ENCODE results near the gene FAM83E.
A peak's percentile ranks its signal among the peaks of the same experiment; 100 is the strongest.

Gene FAM83E

DNA sequence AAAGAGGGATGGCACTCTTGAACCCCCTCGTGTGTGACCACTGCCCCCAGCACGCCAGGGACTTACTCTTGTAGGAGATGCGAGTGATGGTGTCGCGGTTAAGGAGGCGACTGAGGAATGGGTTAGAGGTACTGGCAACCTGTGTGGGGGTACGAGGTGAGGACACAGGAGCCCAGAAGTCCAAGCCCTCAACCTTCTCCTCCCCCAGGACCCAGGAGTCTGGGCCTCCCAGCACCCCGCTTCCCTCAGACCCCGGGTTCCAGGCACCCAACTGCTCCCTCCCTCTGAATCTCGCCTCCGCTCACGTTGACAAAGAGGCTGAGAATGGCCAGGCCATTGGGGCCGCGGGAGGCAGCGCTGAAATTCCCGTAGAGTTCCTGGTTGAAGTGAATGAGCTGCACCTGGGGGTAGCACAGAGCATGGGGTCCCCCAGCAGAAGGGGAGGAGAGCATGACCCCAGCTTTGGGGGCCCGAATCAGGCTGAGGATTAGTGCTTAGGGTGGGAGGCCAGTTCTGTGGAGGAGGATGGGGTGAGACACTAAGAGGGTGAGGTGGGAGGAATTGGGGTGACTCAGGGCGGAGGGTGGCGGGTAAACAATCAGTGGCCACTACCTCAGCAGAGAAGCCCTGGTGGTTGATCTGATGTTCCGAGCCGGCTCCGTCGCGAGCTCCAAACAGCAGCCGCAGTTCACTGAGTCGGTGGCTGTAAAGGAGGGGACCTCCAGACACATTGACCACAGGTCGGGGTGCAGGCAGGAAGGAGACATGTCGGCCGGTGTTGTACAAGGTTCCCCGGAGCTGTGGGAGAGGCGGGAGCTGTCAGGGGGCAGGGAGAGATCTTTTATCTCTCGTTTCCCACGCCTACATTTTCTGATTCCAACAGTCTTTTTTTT lies 24.9 kb upstream of the FAM83E start:
- no peak overlapping the region for H3K27ac ChIP-seq
- TF ChIP-seq, protein P1, sequence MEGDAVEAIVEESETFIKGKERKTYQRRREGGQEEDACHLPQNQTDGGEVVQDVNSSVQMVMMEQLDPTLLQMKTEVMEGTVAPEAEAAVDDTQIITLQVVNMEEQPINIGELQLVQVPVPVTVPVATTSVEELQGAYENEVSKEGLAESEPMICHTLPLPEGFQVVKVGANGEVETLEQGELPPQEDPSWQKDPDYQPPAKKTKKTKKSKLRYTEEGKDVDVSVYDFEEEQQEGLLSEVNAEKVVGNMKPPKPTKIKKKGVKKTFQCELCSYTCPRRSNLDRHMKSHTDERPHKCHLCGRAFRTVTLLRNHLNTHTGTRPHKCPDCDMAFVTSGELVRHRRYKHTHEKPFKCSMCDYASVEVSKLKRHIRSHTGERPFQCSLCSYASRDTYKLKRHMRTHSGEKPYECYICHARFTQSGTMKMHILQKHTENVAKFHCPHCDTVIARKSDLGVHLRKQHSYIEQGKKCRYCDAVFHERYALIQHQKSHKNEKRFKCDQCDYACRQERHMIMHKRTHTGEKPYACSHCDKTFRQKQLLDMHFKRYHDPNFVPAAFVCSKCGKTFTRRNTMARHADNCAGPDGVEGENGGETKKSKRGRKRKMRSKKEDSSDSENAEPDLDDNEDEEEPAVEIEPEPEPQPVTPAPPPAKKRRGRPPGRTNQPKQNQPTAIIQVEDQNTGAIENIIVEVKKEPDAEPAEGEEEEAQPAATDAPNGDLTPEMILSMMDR (conservative IDR thresholded peaks at IDR 0.05): no peak

DNA sequence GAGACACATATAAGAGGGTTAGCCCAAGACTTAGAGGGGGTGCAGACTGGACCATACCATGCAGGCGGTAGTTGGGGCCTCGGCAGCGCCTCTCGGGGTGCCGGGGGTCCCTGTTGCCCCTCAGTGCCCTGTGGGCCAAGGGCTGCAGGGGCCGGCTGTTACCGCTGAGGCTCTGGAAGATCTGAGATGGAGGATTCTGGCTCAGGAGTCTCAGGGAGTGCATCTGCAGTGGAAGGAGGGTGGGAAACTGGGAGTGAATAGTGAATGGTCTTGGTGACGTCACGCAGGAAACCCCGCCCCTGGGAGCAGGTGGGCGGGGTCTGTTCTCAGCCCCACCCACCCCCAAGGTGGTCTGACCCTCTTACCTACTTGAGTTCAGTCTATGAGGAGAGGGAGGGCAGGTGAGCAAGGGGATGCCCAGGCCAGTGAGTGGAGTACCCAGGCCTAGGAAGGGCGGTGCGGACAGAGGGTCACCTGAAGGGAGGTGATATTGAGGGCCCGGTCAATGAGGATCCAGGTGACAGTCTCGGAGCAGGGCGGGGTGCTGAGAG lies 24.0 kb upstream of the FAM83E start:
- H3K27ac ChIP-seq: peak overlapping the region; percentile 95
- TF ChIP-seq, protein P1 (conservative IDR thresholded peaks at IDR 0.05): no peak

GRCh38 chr19:48637948-48638830 lies 23.3 kb upstream of the FAM83E start:
- H3K27ac ChIP-seq: peak overlapping the region; percentile 95
- TF ChIP-seq, protein P1 (conservative IDR thresholded peaks at IDR 0.05): peak; percentile 0; the same call in 1 of the 2 replicates

DNA sequence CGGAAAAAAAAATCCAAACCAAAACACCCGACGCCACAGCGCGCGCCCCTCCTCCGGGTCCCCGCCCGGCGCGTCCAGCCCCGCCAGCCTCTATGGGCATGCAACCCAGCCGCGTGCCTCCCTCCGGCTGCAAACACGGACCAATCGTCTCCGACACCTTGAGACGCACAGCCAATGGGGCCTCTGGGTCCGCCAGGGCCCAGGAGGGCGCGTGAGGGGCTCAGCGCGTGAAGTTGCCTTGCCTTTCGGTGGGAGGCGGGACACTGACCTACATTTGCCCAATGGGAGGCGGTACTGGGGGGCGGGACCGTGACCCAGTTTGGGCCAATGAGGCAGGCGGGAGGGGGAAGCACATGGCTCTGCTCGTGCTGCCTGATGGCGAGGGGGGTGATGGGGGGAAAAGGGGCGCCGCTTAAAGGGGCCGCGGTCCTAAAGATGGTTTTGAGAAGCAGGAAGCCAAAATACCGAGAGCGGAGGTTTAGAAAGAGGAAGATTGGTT lies 22.6 kb upstream of the FAM83E start:
- TF ChIP-seq, protein P1 (conservative IDR thresholded peaks at IDR 0.05): no peak
- H3K27ac ChIP-seq: peak overlapping the region; percentile 95

DNA sequence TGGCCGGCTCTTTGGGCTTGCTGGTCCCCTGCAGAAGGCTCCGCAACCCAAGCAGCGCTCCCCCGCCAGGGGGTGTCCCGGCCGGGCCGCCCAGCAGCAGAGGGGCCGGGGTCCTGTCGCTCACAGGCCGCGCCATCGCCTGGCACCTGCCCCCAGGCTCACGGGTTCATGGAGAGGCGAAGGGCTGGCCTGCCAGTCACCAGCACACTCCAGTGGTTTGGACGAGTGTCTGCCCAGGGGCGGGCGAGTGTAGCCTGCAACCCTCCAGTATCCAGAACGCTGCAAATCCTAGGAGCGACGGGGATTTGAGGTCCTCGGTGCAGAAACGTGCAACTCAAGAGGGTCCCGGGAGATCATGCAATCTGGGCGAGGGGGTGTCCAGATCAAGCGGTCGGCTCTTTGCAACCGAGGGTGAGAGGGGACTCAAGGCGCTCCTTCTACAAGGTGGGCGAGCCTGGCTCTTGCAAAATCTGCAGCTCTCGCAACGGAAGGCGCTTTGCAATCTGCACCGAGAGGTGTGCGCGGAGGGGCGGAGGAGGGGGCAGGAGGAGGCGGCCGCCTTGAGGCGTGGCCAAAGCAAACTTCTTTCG lies 22.1 kb upstream of the FAM83E start, which contains the start of gene DBP:
Gene DBP (minus strand): TSS at position 521 of the 590 bp plus-strand sequence. CDS start 385 bp downstream, at position 136.
- TF ChIP-seq, protein P1 (conservative IDR thresholded peaks at IDR 0.05): peak; percentile 34

DNA sequence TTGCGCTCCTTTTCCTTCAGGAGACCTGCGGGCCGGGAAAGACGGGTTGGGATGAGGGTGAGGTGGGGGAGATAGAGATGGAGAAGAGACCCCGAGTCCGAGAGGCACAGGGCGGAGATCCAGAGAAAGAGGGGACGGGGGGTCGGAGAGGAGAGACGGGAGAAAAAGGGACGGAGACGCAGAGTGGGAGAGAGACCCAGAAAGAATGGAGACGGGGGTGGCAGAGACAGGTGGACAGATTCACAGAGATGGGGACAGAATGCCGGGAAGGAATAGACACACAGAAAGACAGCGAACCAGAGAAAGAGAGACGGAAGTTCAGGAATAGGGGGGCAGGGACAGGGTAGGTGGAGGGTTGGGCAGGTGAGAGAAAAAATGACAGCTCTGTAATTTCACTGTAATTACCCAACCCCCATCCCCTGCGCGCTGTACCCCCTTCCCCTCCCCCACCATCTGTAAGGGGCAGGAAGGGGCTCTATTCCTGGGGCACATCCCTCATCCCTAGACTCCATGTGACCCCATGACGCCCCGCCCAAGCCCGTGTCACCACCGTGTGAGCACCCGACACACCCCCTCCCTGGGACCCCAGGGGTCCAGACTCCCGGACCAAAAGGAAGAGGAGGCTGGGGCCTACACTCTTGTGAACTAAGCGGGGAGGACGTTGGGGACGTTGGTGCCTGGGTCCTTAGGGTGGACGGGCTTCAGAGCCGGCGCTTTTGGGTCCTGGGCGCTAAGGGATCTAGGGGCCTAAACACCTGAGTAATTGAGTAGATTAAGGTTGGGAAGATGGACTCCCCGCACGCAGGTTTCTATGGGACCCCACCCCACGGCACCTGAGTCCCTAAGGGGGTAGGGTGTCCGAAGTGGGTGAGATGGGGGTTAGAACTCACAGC lies 21.3 kb upstream of the FAM83E start:
- TF ChIP-seq, protein P1 (conservative IDR thresholded peaks at IDR 0.05): no peak
- H3K27ac ChIP-seq: peak overlapping the region; percentile 95

More for the DNA sequence above, 22.1 kb upstream of the FAM83E start, which contains the start of gene DBP:
- H3K27ac ChIP-seq: peak within 1 kb of the TSS; percentile 95
